ENCODE results near the gene KRTAP10-8. TPM values are rescaled to one million over a fixed set of nuclear protein-coding genes. Genes with fewer than 3 reads are reported as not detected.
"Not testable (repeated sequence)": the region's sequence is repeated elsewhere in the genome, so short reads cannot be mapped to it uniquely, and the experiment has no call there.

Gene KRTAP10-8
- polyA plus RNA-seq, 1 experiment, result not detected

GRCh38 chr21:44603109-44603875 lies 8.6 kb upstream of the KRTAP10-8 start:
- DNase-seq (ENCODE audit: low read depth), result no peak
- Histone ChIP-seq H3K27me3 (ENCODE audit: control insufficient read depth, insufficient read depth, low read length) (no peaks in the 10 kb centered on the region), H3K4me3 (ENCODE audit: low read depth, low read length) (no peak overlapping the region), H3K36me3 (ENCODE audit: control insufficient read depth, insufficient read depth, low read length) (no peaks in the 10 kb centered on the region)
- ChIA-PET CTCF (no interaction called here), POLR2A (no interaction called here)
- no peak for TF ChIP-seq CTCF (IDR thresholded peaks at IDR 0.05; ENCODE audit: insufficient read depth, low read depth, low read length)

- TF ChIP-seq CTCF (IDR thresholded peaks at IDR 0.05; ENCODE audit: insufficient read depth, low read depth, low read length), result no peak
- no peak for DNase-seq (ENCODE audit: low read depth)
- H3K36me3 ChIP-seq (ENCODE audit: control insufficient read depth, insufficient read depth, low read length), result no peaks in the 10 kb centered on the region
- no peaks in the 10 kb centered on the region for H3K27me3 ChIP-seq (ENCODE audit: control insufficient read depth, insufficient read depth, low read length)
- CTCF ChIA-PET, result no interaction called here
- POLR2A ChIA-PET, result no interaction called here
- H3K4me3 ChIP-seq (ENCODE audit: low read depth, low read length), result no peak overlapping the region
Measured at GRCh38 chr21:44603911-44604310, 8.0 kb upstream of the KRTAP10-8 start.

- CTCF ChIA-PET, result interaction anchor here (1.1 kb wide), 1 partner anchor 187 kb away, joined by 3 read pairs; no protein-coding TSS in a partner anchor
Measured at GRCh38 chr21:44606495-44606894, 5.4 kb upstream of the KRTAP10-8 start.

GRCh38 chr21:44609193-44609592 lies 2.7 kb upstream of the KRTAP10-8 start:
- TF ChIP-seq CTCF (IDR thresholded peaks at IDR 0.05; ENCODE audit: insufficient read depth, low read depth, low read length), result no peak
- no peaks in the 10 kb centered on the region for H3K27me3 ChIP-seq (ENCODE audit: control insufficient read depth, insufficient read depth, low read length)
- no peak for DNase-seq (ENCODE audit: low read depth)
- CTCF ChIA-PET, result no interaction called here
- POLR2A ChIA-PET, result no interaction called here
- no peaks in the 10 kb centered on the region for H3K36me3 ChIP-seq (ENCODE audit: control insufficient read depth, insufficient read depth, low read length)
- H3K4me3 ChIP-seq (ENCODE audit: low read depth, low read length), result no peak overlapping the region

More at GRCh38 chr21:44606495-44606894, 5.4 kb upstream of the KRTAP10-8 start:
- Histone ChIP-seq H3K4me3 (ENCODE audit: low read depth, low read length) (no peak overlapping the region), H3K27me3 (ENCODE audit: control insufficient read depth, insufficient read depth, low read length) (no peaks in the 10 kb centered on the region), H3K36me3 (ENCODE audit: control insufficient read depth, insufficient read depth, low read length) (no peaks in the 10 kb centered on the region)
- DNase-seq (ENCODE audit: low read depth), result no peak
- TF ChIP-seq CTCF (IDR thresholded peaks at IDR 0.05; ENCODE audit: insufficient read depth, low read depth, low read length), result no peak
- POLR2A ChIA-PET, result no interaction called here

- H3K4me3 ChIP-seq (ENCODE audit: low read depth, low read length); CTCF ChIA-PET; H3K27me3 ChIP-seq (ENCODE audit: control insufficient read depth, insufficient read depth, low read length); H3K36me3 ChIP-seq (ENCODE audit: control insufficient read depth, insufficient read depth, low read length); POLR2A ChIA-PET; DNase-seq (ENCODE audit: low read depth): not testable (repeated sequence)
Measured at GRCh38 chr21:44610157-44610843, 1.6 kb upstream of the KRTAP10-8 start.
